Measurements from ENCODE around the gene ITSN1.
"Not testable (repeated sequence)": the region's sequence is repeated elsewhere in the genome, so short reads cannot be mapped to it uniquely, and the experiment has no call there.

ITSN1 gene

DNA sequence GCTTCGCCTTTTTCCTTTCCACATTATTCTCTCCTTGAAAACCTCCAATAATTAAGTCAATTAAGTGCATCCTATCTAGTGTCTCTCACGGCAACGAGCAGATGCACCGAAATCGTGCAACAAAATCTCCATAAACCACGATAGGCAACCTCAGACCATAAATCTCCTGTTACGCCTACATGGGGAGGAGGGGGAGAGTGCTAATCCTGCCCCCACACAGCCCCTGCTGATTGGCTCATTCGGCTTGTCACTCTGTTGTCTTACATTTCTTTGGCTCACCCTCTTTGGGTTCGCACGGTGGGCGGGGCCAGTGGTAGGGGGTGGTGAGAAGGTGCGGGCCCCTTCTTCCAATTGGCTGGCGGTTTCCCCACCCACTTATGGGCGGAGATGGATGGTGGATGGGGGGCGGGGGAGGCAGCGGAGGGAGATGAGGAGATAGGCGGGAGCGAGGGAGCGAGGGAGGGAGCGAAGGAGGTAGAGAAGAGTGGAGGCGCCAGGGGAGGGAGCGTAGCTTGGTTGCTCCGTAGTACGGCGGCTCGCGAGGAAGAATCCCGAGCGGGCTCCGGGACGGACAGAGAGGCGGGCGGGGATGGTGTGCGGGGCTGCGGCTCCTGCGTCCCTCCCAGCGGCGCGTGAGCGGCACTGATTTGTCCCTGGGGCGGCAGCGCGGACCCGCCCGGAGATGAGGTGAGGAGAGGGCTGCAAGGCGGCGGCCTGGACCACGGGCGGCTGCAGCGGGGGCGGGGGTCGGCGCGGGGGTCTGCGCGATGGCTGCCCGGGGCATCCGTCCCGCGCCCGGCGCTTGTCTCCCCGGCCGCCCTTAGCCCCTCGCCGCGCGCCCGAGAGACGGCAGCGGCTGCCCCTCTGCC, at the start of gene ITSN1:
Gene ITSN1, plus strand, starts transcription at position 475 of the 869 bp plus-strand sequence. CDS start 76,328 bp downstream, outside the sequence.
- DNase-seq (ENCODE audit: extremely low read depth in 1 of 2, low read depth in 1 of 2): peak; percentile 95 to 100

DNA sequence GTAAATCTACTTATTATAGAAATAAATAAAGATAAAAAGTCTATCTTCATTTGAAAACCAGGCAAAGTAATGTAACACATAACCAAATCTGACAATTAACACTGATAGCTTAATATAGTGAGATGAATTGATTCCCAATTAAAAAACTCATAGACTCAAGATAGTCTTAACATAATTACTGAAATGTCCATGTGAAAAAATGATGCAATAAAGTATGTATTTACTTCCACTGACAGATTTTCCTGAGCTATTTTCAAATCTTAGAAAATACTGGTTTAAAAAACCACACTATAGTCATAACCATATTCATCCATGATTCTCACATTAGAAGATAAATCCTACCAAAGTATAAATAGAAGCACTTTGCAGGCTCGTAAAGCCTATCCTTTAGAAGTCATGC, 44.2 kb upstream of the ITSN1 start:
- no peak for DNase-seq (ENCODE audit: extremely low read depth in 1 of 2, low read depth in 1 of 2)

DNA sequence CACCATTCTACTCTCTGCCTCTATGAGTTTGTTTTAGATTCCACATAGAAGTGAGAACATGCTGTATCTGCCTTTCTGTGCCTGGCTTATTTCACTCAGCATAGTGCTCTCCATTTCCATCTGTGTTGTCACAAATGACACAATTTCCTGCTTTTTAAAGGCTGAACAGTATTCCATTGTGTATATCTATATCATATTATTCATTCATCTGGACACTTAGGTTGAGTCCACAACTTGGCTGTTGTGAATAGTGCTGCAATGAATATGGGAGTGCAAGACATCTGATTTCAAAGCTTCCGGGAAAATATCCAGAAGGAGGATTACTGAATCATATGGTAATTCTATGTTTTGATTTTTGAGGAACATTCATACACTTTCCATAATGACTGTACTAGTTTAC, 33.7 kb upstream of the ITSN1 start:
- no peak for DNase-seq (ENCODE audit: extremely low read depth in 1 of 2, low read depth in 1 of 2)

DNA sequence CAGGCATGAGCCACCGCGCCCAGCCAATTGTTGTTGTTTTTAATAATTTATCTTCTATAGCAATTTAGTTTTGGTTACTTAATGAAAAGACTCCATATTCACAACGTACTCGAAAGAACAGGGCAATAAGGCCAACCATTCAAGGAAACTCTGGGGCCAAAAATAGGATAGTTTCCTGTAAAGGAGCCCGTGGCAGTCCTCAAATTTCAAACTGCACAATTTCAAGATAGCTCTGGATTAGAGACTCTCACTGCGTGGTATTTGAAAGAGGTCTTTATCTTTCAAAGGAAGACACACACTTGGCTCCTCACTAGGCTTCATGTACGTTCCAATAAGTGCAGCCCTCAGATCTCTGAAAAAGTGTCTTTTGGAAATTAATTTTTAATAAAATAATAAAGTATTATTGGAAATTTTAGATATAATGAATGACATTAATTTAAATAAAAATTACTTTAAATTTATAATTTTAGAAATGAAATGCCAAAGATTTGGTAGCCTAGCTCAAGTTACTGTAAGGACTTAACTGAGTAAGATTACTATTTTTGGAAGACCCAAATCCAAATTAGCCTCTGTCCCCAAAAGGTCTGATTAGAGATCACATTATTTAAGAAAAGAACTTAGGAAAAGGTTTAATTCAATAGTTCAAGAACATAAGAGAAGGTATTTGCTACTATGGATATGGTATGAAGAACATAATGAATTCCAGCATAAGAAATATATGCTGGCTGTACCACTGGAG, 31.1 kb upstream of the ITSN1 start:
- DNase-seq (ENCODE audit: extremely low read depth in 1 of 2, low read depth in 1 of 2): no peak

DNA sequence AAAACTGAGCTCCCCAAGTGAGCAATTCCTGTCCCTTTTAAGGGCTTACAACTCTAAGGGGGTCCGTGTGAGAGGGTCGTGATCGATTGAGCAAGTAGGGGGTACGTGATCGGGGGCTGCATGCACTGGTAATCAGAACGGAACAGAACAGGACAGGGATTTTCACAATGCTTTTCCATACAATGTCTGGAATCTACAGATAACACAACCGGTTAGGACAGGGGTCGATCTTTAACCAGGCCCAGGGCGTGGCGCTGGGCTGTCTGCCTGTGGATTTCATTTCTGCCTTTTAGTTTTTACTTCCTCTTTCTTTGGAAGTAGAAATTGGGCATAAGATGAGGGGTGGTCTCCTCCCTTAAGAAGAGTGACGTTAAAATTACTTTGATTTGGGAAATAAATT, 24.7 kb upstream of the ITSN1 start:
- DNase-seq (ENCODE audit: extremely low read depth in 1 of 2, low read depth in 1 of 2): not testable (repeated sequence)

DNA sequence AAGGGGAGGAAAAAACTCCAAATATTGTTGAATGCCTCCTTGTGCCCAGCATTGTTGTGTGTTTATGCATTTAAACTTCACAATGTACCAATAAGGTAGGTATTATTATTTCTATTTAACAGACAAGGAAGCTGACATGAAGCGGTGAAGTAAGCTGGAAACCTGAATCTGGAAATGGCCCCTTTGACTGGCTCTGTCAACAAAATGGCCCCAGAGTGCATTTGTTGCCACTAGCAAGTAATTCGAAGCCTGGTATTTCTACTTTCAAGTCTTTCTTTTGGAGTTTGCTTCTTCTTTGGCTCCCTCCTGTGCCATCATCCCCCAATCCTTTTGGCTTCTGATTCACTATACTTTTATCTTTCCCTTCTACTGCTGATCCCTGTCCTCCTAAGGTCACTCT, 23.9 kb upstream of the ITSN1 start:
- no peak for DNase-seq (ENCODE audit: extremely low read depth in 1 of 2, low read depth in 1 of 2)

DNA sequence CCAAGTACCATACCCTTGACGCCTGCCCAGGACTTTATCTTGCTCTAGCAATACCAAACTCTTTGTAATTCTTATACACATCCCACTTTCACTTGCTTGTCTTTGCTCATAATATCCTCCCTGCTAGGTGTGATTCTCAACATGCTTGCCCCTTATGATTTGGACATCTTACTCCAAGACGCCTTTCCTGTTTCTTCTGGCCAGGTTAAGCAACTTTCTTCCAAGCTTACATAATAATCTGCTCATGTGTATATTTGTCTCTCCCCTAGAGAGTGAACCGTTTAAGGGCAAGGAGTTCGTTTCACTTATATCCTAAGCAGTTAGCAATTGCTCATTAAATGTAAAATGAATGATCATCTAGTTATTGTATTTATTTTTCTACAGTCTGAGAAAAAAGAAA, 22.6 kb upstream of the ITSN1 start:
- DNase-seq (ENCODE audit: extremely low read depth in 1 of 2, low read depth in 1 of 2): no peak

DNA sequence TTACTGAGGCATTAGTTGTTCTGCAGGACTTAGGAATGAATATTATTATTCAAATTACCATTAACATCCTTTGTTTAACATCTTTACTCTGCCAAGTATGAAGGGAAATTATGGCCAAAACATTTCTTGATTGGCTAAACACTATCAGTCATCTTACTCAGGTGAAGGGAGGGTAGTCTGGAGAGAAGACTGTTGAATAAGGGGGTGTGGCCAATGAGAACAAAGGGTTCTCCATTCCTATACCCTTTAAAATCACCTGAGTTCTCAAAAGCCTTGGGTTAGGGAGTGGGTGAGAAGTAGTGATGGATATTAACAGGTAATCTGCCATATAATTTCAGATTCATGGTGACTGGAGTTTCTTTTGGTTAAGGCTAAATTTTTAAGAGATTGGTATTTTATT, 20.0 kb upstream of the ITSN1 start:
- no peak for DNase-seq (ENCODE audit: extremely low read depth in 1 of 2, low read depth in 1 of 2)

DNA sequence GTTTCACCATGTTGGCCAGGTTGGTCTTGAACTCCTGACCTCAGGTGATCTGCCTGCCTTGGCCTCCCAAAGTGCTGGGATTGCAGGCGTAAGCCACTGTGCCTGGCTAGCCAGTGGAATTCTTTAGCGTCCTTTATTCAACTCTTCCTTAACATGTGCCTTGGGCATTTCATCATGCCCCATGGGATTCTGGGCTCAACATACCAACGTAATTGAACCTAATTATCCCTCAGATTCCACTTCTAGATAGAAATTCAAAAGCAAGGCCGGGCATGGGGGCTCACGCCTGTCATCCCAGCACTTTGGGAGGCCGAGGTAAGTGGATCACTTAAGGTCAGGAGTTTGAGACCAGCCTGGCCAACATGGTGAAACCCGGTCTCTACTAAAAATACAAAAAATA, 16.1 kb upstream of the ITSN1 start:
- not testable (repeated sequence) for DNase-seq (ENCODE audit: extremely low read depth in 1 of 2, low read depth in 1 of 2)

DNA sequence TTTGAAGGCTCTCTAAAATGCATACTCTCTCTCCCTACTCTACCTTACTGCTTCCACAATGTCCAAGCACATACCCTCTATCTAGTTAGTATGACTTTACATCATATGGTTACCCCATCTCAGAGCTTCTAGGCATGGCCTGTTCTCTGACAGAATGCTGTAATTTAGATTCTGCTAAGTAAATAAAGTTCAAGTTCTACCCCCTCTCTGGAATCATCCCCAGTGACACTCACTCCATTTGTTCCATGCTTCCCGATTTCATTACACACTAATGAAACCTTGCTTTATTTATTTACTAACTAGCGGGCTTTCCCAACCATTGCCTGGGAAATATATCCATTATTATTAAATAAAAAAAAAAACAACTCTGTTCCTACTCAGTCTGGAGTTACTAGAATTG, 8.0 kb upstream of the ITSN1 start:
- no peak for DNase-seq (ENCODE audit: extremely low read depth in 1 of 2, low read depth in 1 of 2)

DNA sequence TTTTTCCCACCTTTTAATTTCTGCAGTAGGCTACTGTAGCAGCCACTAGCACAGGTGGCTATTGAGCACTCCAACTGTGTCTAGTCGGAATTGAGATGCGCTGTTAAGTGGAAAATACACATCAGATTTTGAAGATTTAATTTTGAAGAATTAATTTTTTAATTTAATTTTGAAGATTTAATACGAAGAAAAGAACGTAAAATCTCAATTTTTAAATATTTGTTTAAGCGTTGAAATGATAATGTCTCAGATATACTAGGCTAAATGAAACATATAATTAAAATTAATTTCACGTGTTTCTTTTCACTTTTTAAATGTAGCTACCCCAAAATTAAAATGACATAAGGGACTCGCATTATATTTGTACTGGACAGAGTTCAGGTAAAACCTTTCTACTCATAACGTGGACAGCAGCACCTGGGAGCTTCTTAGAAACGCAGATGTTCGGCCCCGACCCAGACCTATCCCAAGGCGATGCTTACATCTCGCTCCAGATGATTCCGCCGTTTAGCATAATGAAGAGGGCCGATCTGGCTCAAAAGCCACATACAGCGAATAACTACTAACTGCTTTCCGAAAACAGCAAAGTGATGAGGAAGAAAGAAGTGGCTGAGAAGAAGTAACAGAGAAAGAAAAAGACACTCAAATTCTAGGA, 1.5 kb upstream of the ITSN1 start:
- no peak for DNase-seq (ENCODE audit: extremely low read depth in 1 of 2, low read depth in 1 of 2)

DNA sequence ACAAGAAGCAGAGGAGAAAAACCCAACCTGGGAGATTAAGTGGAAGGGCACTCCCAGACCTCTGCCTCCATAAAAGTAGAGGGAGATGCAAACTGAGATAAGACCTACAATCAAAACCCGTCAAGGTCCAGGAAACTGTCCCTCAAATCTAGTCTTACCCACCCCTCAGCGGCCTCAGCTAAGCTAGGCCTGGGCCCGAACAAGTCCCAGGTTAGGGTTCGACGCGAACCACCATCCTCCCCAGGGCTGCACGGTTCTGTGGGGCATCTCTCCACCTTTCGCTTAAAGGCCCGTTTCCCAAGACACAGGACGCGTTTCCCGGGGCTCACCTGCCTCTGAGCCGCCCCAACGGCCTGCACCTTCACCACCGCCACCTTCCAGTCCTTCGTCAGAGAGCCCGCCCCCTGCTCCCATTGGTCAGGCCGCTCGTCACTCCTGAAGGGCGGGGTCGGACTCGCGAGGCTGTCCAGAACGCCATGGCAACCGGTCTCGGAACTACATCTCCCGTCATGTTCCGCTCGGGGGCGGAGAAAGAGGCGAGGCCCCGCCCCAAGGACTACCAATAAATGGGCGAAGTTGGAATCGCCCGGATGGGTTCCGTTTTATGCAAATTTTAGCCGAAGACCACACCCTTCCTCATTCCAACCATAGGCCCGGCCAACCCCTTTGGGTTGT, 812 bp upstream of the ITSN1 start, which contains the start of gene CRYZL1:
Gene CRYZL1, minus strand, starts transcription at position 390 of the 675 bp plus-strand sequence. CDS start 10,190 bp downstream, outside the sequence.
- peak; percentile 99 to 100 for DNase-seq (ENCODE audit: extremely low read depth in 1 of 2, low read depth in 1 of 2)

DNA sequence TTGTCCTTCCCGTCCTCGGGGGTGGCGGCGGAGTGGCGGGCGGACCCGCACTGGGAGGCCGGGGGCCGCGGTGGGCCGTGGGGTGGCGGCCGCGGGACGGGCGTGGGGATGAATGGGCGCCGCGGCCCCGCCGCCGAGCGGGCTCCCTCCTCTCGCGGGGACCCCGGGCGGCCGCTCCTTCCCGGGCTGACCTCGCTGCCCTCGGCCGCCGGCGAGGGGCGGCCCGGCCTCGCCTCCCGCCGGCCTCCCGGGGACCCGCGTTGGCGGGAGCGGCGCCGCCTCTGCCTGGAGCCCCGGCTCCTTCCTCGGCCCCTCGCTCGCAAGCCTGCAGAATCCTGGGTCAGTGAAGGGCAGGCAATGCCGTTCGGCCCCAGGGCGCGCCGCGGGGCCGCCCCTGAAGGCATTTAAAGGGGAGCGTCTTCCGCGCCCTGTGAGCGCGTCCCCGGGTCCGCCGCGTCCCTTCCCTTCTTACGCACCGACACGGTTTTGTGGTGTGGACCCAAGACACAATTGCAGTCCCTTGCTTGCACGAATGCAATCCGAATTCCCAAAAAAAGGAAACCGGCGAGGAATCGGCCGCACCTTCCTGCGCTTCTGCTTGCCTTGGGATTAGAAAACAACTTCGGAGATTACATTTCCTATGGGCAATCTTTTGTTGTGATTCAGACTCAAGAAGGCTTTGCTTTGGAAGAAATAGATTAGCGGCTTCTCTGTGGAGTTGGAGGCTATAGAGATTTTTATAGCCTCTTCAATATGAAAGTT, 776 bp downstream of the ITSN1 start:
- no peak for DNase-seq (ENCODE audit: extremely low read depth in 1 of 2, low read depth in 1 of 2)

DNA sequence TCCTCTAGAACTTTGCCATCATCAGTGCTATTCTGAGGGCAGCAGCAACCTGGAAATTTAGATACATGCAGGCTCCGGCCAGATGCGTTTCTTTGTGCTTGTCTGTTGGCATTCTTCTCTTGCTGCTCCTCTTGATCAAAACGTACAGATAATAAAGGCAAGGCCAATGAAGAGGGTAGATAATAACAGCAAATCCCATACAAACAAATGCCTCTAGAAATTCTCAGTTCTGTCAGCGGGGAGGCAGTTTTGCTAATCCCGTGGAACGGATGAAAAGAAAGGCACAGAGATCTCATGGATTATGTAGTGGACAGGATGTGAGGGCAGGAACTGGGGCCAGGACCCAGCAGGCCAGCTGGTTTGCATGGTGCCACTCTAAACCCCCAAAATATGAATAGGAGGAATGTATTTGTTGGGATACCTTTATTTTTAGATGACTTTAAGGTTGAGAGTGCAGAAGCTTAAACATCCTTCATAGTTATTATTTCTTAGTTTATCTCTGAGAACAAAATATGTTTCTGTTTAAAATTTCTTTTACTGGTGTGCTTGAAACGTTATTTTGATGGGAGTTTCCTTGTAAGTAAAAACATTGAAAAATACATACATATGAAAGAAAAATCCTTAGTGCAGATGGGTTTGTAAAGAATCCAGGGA, 1.5 kb downstream of the ITSN1 start:
- no peak for DNase-seq (ENCODE audit: extremely low read depth in 1 of 2, low read depth in 1 of 2)

DNA sequence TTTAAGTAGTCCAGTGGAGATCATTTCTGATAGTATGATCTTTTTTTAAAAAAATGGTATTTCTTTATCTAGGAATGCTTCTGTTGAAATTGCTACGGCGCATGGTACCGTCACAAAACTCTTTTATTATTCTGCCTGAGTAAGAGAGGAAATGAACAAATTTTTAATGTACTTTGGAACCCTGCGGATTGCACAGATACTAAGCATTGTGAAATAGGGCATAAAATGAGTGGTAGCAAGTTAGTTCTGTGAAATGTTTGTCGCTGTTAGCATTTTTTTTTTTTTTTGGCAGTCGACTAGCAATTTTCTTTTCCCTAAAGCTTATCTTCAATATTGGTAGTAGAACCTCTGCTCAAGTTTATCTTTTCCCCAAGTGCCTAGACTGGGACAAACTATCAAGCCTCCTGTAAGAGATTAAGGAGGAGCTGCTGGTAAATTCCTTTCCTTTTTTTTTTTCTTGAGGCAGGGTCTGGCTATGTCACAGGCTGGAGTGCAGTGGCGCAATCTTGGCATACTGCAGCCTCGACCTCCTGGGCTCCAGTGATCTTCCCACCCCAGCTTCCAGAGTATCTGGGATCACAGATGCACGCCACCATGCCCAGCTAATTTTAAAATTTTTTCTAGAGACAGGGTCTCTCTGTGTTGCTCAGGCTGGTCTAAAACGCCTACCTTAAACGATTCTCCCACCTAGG, 2.2 kb downstream of the ITSN1 start:
- DNase-seq (ENCODE audit: extremely low read depth in 1 of 2, low read depth in 1 of 2): no peak

DNA sequence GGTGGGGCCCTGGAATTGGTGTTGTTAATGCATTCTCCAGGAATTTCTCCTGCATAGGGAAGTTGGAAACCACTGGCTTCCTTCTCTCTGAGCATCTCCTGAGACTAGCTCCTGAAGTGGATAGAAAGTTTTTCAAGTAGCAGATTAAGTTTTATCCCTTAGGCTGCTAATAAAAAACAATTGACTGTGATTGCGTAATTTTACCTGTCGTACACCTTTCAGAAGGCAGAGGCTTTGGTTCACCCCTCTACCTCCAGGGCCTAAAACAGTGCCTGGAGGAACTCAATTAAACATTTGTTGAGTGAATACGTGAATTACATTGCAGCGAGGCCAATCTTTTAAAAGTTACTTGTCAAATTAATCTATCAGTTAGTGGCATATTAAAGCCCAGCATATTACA, 3.4 kb downstream of the ITSN1 start:
- DNase-seq (ENCODE audit: extremely low read depth in 1 of 2, low read depth in 1 of 2): no peak

DNA sequence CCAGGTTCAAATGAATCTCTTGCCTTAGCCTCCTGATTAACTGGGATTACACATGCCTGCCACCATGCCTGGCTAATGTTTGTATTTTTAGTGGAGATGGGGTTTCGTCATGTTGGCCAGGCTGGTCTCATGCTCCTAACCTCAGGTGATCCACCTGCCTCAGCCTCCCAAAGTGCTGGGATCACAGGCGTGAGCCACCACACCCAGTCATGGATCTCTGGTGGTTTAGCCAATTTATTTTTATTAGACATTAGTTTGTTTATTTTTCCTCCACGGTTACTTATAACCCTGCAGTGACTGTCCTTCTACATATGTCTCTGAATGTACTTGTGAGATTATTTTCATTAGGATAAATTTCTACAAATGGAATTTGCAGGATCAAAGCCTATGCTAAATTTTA, 5.3 kb downstream of the ITSN1 start:
- DNase-seq (ENCODE audit: extremely low read depth in 1 of 2, low read depth in 1 of 2): no peak

DNA sequence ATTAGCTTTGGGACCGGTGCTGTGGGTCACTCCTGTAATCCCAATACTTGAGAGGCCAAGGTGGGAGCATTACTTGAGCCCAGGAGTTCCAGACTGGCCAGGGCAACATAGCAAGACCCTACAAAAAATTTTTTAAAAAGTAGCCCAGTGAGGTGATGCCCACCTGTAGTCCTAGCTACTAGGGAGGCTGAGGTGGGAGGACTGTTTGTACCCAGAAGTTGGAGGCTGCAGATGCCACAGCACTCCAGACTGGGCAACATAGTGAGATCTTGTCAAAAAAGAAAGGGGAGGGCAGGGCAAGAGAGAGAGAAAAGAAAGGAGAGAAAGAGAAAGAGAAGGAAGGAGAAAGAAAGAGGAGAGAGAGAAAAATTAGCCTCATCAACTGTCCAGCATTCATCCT, 6.3 kb downstream of the ITSN1 start:
- DNase-seq (ENCODE audit: extremely low read depth in 1 of 2, low read depth in 1 of 2): no peak

DNA sequence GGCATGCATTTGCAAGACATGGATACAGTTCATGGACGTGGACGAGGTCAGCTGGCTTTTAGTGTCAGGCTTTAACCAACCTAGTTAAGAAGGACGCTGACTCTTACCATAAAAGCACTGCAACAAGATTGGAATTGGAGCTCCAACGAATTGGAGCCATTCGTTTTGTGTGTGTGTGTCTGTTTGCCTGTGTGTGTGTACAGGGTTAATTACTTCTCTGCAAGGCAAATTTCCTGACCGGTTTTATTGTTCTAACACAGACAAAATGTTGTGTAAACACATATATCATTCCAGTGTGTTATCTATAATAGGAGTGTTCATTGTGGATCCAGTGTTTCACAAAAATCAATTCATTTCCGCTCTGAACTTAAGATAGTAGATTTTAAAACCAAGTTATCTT, 7.9 kb downstream of the ITSN1 start:
- DNase-seq (ENCODE audit: extremely low read depth in 1 of 2, low read depth in 1 of 2): no peak

All from stimulated activated CD8-positive, alpha-beta memory T cell treated with anti-CD3 and anti-CD28 coated beads, Interleukin-7, amount 100 ng/mL, for 48 hours (primary cell).